ENCODE measurements around the gene XPO6.
"Not testable (repeated sequence)": the region's sequence is repeated elsewhere in the genome, so short reads cannot be mapped to it uniquely, and the experiment has no call there.

Gene XPO6

GRCh38 chr16:28149011-28149888, 62.5 kb downstream of the XPO6 start:
- DNase-seq, result no peak

GRCh38 chr16:28146536-28146935, 65.2 kb downstream of the XPO6 start:
- DNase-seq, result no peak

- DNase-seq, result no peak
Measured at GRCh38 chr16:28145796-28146195, 66.0 kb downstream of the XPO6 start.

DNA sequence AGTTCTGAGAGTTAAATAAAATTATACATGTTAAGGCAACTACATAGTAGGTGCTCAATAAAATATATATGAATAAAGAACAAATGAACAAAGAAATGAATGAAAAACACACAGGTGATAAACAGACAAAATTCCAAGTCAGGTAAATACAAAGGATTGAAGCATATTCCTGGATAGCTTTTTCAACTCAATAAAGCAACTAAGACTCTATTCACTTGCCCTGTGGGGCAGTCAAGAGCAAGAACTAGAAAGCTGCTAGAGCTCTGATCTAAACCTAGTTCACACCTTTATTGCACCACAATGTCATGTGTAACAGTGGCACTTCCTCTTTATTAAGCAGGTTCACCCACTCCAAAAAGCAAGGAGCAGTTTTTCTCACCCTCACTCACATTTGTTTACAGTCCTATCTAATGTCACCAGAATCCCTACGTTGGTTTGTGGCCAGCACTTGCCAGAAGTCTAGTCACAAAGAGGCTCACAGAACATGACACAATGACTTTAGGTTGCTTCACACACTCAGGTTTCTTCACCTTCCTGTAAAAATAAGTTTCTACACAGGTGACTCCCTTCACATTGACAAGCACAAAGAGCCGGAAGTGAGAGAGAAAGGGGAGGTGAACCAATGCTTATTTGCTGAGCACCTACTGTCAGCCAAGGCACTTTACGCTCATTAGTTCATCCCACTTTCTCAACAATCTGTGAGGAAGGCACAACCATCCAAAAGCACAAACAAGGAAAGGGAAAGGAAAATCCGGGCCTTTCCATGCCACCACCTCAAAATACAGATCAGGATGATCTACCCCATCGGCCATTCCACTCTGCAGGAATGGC, 70.8 kb downstream of the XPO6 start:
- no peak for DNase-seq

- DNase-seq, result no peak
Measured at GRCh38 chr16:28139530-28139929, 72.2 kb downstream of the XPO6 start.

- DNase-seq, result no peak
Measured at GRCh38 chr16:28136751-28137434, 74.9 kb downstream of the XPO6 start.

GRCh38 chr16:28133666-28134065, 78.1 kb downstream of the XPO6 start:
- DNase-seq, result no peak

- no peak for DNase-seq
Measured at GRCh38 chr16:28131743-28132393, 79.9 kb downstream of the XPO6 start.

DNA sequence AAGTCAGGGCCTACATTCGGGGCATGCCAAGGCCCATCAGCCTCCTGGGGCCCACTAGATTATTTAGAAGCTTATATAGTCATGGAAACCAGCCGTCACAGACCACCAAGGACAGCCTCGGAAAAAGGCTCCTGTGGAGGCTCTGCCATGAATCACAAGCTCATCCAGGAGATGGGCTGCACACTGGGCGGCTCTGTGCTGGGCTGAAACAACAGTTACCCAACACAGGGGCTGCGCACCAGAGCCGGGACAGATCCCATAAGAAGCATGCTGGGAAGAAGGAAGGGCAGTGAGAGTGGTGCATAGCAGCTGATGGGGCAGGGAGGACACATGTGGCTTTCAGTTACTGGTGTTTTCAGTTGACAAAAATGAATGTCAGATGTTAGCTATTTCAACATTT, 80.6 kb downstream of the XPO6 start:
- no peak for DNase-seq

GRCh38 chr16:28130099-28131088, 81.4 kb downstream of the XPO6 start:
- no peak for DNase-seq

DNA sequence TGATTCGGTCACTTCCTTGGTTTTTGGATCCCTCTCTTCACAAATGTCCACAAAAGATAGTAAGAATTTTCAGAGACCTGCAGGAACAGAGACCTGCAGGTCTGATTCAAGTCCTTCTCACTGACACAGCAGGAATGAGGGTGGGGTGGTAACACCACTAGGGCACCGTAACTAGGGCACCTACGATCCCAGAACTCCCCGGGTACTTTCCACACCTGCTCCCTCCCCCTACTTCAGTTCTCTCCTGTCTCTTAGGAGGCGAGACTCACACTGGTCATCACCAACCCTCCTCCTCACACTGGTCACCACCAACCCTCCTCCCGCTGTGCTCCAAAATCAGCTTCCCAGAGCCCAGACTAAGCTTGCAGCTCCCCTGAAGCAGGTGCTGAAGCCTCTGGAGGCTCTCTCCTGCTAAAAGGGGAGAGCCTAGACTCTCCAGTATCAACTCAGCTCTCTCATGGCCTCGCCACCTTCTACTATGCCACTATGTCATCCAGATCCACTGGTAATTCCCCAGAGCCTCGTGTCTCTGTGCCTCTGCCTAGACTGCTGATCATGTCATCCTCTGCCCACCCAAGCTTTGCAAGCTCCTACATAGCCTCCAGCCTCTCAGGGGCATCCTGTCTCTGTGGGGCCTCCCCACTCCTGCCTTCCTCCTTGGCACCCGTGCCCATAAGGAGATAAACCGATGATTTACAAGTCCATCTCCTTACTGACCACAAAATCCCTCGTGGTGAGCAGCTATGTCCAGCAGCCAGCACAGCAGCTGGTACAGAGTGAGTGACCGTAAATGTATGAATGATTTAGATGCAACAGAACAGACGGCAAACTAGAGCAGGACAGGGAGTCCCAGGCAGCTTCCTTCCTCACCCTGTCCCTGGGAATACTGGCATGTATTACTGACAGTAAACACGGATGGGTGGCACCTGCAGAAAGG, 84.8 kb downstream of the XPO6 start:
- no peak for DNase-seq

DNA sequence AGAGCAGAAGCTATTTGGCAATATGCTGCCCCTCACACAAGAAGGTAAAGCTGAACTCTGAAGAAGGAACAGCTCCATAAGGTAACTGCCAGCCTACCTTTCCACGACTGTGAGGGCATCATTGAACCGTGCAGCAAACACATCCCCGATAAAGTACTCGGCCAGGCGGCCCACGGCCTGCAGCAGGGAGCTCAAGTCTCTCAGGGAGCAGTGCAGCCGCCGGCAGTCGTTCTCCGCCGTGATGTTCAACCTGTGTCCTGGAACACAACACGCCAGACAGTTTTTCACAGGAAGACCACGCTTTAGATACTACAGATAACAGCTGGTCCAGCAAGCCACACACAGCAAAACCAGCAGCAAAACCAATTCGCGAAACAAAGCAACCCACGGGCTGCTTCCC, 86.2 kb downstream of the XPO6 start:
- DNase-seq, result no peak

GRCh38 chr16:28121527-28121926, 90.2 kb downstream of the XPO6 start:
- DNase-seq, result no peak

DNA sequence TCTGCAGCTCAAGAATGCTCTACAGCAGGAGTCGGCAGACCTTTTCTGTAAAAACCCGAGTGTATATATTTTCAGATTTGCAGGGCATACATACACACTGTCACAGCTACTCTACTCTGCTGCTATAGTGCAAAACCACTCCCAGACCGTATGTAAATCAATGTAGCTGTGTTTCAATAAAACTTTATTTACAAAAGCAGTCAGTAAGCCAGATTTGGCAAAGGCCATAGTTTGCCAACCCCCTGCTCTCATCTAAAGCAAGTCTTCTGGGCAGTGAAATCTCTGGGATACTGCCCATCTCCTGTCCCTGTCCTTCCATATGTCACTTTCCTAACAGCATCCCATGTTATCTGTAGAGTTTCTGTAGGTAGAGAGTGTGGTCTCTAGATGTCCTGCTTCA, 91.0 kb downstream of the XPO6 start:
- no peak for DNase-seq

DNA sequence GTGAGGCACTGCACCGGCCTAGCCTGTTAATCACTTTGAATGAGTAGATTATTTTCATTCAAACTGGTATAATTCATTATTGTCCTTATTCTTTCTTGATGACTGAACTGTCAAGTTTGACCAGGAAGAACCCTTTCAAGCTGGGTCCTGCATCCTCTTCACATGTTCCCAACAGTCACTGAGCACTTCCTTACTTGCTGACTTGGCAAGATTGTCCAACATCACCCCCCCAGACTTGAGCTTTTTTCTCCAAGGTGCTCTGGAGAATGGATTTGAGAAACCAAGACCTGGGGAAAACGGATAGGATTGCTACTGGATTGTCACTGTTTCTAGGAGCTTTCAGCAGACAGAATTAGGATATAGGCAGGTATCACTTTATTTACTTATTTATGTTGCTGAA, 93.1 kb downstream of the XPO6 start:
- no peak for DNase-seq

DNA sequence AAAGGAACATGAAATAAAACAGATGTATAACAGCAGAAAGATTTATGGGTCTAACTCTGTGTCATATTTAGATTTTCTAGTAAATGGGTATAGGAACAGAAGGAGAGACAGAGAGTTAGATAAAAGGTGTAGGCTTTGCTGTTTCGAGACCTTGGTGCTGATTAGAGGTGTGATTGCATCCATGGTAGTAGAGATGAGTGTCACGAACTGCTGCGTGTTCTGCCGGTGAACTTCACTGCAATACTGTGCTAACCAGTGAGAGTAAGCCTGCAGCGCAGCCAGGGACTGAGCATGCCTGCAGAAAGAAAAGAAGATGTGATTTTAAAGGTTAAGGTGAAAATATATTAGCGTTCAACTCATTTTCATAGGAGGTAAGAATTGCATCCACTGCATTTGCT, 94.6 kb downstream of the XPO6 start:
- DNase-seq, result no peak

DNA sequence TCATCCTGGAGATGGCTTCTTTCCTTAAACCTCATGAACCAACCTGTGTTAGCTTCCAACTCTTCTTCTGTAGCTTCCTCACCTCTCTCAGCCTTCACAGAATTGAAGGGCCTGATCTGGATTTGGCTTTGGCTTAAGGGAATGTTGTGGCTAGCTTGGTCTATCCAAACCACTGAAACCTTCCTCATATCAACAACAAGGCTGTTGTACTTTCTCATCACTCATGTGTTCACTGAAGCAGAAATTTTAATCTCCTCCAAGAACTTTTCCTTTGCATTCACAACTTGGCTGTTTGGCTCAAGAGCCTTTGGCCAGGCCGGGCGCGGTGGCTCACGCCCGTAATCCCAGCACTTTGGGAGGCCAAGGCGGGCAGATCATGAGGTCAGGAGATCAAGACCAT, 95.9 kb downstream of the XPO6 start:
- not testable (repeated sequence) for DNase-seq

DNA sequence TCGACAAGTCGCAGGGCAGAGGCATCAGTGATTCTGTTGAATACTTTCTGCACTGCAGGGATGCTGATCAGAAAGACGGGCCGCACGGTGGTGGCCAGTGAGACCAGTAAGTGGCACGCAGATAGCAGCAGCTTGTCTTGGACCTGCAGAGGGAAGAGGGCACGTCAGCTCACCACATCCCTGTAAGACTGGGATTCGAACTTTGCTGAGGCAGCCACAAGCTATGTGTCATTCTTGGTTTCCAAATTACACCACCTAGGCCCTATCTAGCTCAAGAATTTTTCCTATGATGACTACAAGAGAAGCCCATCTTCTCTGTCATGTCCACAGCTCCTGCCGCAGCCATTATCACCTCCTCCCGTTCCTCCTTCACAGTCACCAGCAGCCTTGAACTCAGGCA, 98.9 kb downstream of the XPO6 start:
- DNase-seq, result no peak

- no peak for DNase-seq
Measured at GRCh38 chr16:28110977-28111376, 100.8 kb downstream of the XPO6 start.

- no peak for DNase-seq
Measured at GRCh38 chr16:28110479-28110878, 101.3 kb downstream of the XPO6 start.

DNA sequence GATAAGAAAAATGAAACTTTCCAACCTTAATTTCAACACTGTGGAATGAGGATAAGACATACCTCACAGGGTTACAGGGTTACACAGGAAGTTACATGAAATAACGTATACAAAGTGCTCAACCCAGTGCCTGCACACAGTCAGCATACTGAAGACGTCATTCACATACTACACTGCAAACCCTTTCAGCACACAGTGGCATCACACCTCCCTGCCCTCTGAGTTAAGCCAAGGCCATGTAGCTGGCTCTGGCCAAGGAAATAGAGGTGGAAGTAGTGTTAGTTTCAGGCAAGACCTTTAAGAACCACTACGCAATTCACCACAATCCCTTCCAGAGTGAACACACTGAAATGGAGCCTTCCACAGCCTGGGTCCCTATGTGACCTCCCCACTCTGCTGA, 101.7 kb downstream of the XPO6 start:
- DNase-seq, result no peak

All from NCI-H748 treated with DMSO at 0.1 percent for 48 hours (cell line).